Activated CD4-positive, alpha-beta T cell treated with anti-CD3 and anti-CD28 coated beads, Interleukin-2, amount 10 ng/mL, durations not matched to agents 24 days and 14 days (primary cell): ENCODE measurements around the gene ZCCHC7. TPM values are rescaled to one million over a fixed set of nuclear protein-coding genes. Genes with fewer than 3 reads are reported as not detected.
"Not testable (repeated sequence)": the region's sequence is repeated elsewhere in the genome, so short reads cannot be mapped to it uniquely, and the experiment has no call there.

Experiments used
- DNase-seq: peaks from one replicate; pipeline ENCODE4 v3.0.0; 2022
- H3K27ac Mint-ChIP-seq: one replicate; pipeline ENCODE4 v1.8.0; 2022; ENCODE audit warnings: mild to moderate bottlenecking, mixed read lengths
- H3K27me3 Mint-ChIP-seq: one replicate; pipeline ENCODE4 v1.8.0; 2022; ENCODE audit warnings: mixed read lengths
- H3K36me3 Mint-ChIP-seq: one replicate; pipeline ENCODE4 v1.8.0; 2022; ENCODE audit warnings: low read depth, mild to moderate bottlenecking, mixed read lengths
- H3K4me1 Mint-ChIP-seq: one replicate; pipeline ENCODE4 v1.8.0; 2021; ENCODE audit warnings: mixed read lengths
- H3K4me3 Mint-ChIP-seq: one replicate; pipeline ENCODE4 v1.8.0; 2022; ENCODE audit warnings: mild to moderate bottlenecking, moderate library complexity, mixed read lengths
- H3K9me3 Mint-ChIP-seq: one replicate; pipeline ENCODE4 v1.8.0; 2021; ENCODE audit warnings: mixed read lengths
- intact Hi-C: fragments of 100-400 bp; cut with micrococcal nuclease; formaldehyde crosslinking; loops from one replicate; pipeline ENCODE4 v1.15.1; 2023
- total RNA-seq: library from RNA; stranded (reverse); gene quantifications from 2 replicates; pipeline ENCODE4 v1.2.3, GENCODE V29; 2022

ZCCHC7 gene
- total RNA-seq, 1 donor from 2014 or later: 25.3 TPM

GRCh38 chr9:37165644-37166043 lies 45.3 kb downstream of the ZCCHC7 start:
- peaks cover 3% of the 10 kb centered on the region for H3K9me3 Mint-ChIP-seq
- H3K36me3 Mint-ChIP-seq: peaks cover 54% of the 10 kb centered on the region
- no peak overlapping the region for H3K4me3 Mint-ChIP-seq
- H3K27ac Mint-ChIP-seq: no peak overlapping the region
- no peak for DNase-seq
- intact Hi-C loops: no loop called here
- H3K4me1 Mint-ChIP-seq: no peaks in the 10 kb centered on the region
- no peaks in the 10 kb centered on the region for H3K27me3 Mint-ChIP-seq

GRCh38 chr9:37167456-37168047 lies 47.2 kb downstream of the ZCCHC7 start:
- Mint-ChIP-seq H3K9me3 (peaks cover 3% of the 10 kb centered on the region), H3K4me3 (no peak overlapping the region), H3K36me3 (peaks cover 52% of the 10 kb centered on the region), H3K27me3 (no peaks in the 10 kb centered on the region), H3K27ac (no peak overlapping the region), H3K4me1 (no peaks in the 10 kb centered on the region)
- intact Hi-C loops: no loop called here
- DNase-seq: no peak

- H3K27me3 Mint-ChIP-seq: no peaks in the 10 kb centered on the region
- no peak overlapping the region for H3K4me3 Mint-ChIP-seq
- no peak for DNase-seq
- H3K36me3 Mint-ChIP-seq: peaks cover 42% of the 10 kb centered on the region
- H3K27ac Mint-ChIP-seq: no peak overlapping the region
- H3K4me1 Mint-ChIP-seq: peaks cover 3% of the 10 kb centered on the region
- intact Hi-C loops: no loop called here
- H3K9me3 Mint-ChIP-seq: peaks cover 3% of the 10 kb centered on the region
These were observed 52.2 kb downstream of the ZCCHC7 start for GRCh38 chr9:37172557-37172956.

GRCh38 chr9:37174247-37174646 lies 53.9 kb downstream of the ZCCHC7 start:
- no peaks in the 10 kb centered on the region for H3K27me3 Mint-ChIP-seq
- intact Hi-C loops: no loop called here

GRCh38 chr9:37178742-37179141 lies 58.4 kb downstream of the ZCCHC7 start:
- peaks cover 4% of the 10 kb centered on the region for H3K4me1 Mint-ChIP-seq
- H3K4me3 Mint-ChIP-seq: no peak overlapping the region
- peaks cover 4% of the 10 kb centered on the region for H3K9me3 Mint-ChIP-seq
- no peak for DNase-seq
- peaks cover 26% of the 10 kb centered on the region for H3K36me3 Mint-ChIP-seq
- intact Hi-C loops: no loop called here
- H3K27ac Mint-ChIP-seq: no peak overlapping the region
- no peaks in the 10 kb centered on the region for H3K27me3 Mint-ChIP-seq

More at GRCh38 chr9:37174247-37174646, 53.9 kb downstream of the ZCCHC7 start:
- peaks cover under 1% of the 10 kb centered on the region for H3K9me3 Mint-ChIP-seq
- no peak overlapping the region for H3K27ac Mint-ChIP-seq
- H3K36me3 Mint-ChIP-seq: peaks cover 29% of the 10 kb centered on the region
- no peak for DNase-seq
- peaks cover 4% of the 10 kb centered on the region for H3K4me1 Mint-ChIP-seq
- H3K4me3 Mint-ChIP-seq: no peak overlapping the region

GRCh38 chr9:37179576-37179975 lies 59.2 kb downstream of the ZCCHC7 start:
- Mint-ChIP-seq H3K36me3 (peaks cover 30% of the 10 kb centered on the region), H3K27ac (no peak overlapping the region), H3K9me3 (peaks cover 4% of the 10 kb centered on the region), H3K27me3 (no peaks in the 10 kb centered on the region), H3K4me1 (peaks cover 6% of the 10 kb centered on the region), H3K4me3 (no peak overlapping the region)
- DNase-seq: no peak
- intact Hi-C loops: no loop called here

GRCh38 chr9:37180138-37180537 lies 59.8 kb downstream of the ZCCHC7 start:
- H3K9me3 Mint-ChIP-seq: peaks cover 4% of the 10 kb centered on the region

GRCh38 chr9:37182718-37183117 lies 62.3 kb downstream of the ZCCHC7 start:
- peaks cover 11% of the 10 kb centered on the region for H3K4me1 Mint-ChIP-seq
- no peak for DNase-seq
- no peak overlapping the region for H3K4me3 Mint-ChIP-seq
- H3K27me3 Mint-ChIP-seq: no peaks in the 10 kb centered on the region
- H3K27ac Mint-ChIP-seq: no peak overlapping the region
- intact Hi-C loops: no loop called here
- H3K36me3 Mint-ChIP-seq: peaks cover 42% of the 10 kb centered on the region
- peaks cover 7% of the 10 kb centered on the region for H3K9me3 Mint-ChIP-seq

More at GRCh38 chr9:37180138-37180537, 59.8 kb downstream of the ZCCHC7 start:
- Mint-ChIP-seq H3K4me1 (peaks cover 6% of the 10 kb centered on the region), H3K4me3 (no peak overlapping the region), H3K27me3 (no peaks in the 10 kb centered on the region), H3K27ac (no peak overlapping the region), H3K36me3 (peaks cover 35% of the 10 kb centered on the region)
- intact Hi-C loops: no loop called here
- DNase-seq: no peak

GRCh38 chr9:37184905-37185867 lies 64.8 kb downstream of the ZCCHC7 start:
- Mint-ChIP-seq H3K27me3 (no peaks in the 10 kb centered on the region), H3K9me3 (peaks cover 10% of the 10 kb centered on the region), H3K4me1 (peaks cover 19% of the 10 kb centered on the region), H3K27ac (no peak overlapping the region), H3K36me3 (peaks cover 51% of the 10 kb centered on the region), H3K4me3 (no peak overlapping the region)
- DNase-seq: no peak
- intact Hi-C loops: loop anchor here (5.0 kb wide), 2 partner anchors 38 to 107 kb away; no protein-coding TSS in a partner anchor

- intact Hi-C loops: loop anchor here (2.0 to 5.0 kb wide), 3 partner anchors 40 to 105 kb away; partner anchors contain the start of gene ZCCHC7
- peaks cover 52% of the 10 kb centered on the region for H3K36me3 Mint-ChIP-seq
- peaks cover 22% of the 10 kb centered on the region for H3K4me1 Mint-ChIP-seq
These were observed 66.9 kb downstream of the ZCCHC7 start for GRCh38 chr9:37187292-37187691.

GRCh38 chr9:37187713-37188439 lies 67.5 kb downstream of the ZCCHC7 start:
- Mint-ChIP-seq H3K9me3 (peaks cover 6% of the 10 kb centered on the region), H3K27ac (peak overlapping the region; percentile 90), H3K36me3 (peaks cover 49% of the 10 kb centered on the region), H3K27me3 (no peaks in the 10 kb centered on the region), H3K4me1 (peaks cover 22% of the 10 kb centered on the region), H3K4me3 (peak overlapping the region; percentile 82)
- intact Hi-C loops: loop anchor here (2.0 to 5.0 kb wide), 3 partner anchors 41 to 104 kb away; partner anchors contain the start of gene ZCCHC7
- no peak for DNase-seq

More at GRCh38 chr9:37187292-37187691, 66.9 kb downstream of the ZCCHC7 start:
- Mint-ChIP-seq H3K27me3 (no peaks in the 10 kb centered on the region), H3K9me3 (peaks cover 6% of the 10 kb centered on the region), H3K4me3 (peak overlapping the region; percentile 82), H3K27ac (peak overlapping the region; percentile 90)
- no peak for DNase-seq

- H3K27me3 Mint-ChIP-seq, H3K27ac Mint-ChIP-seq, H3K4me3 Mint-ChIP-seq, intact Hi-C loops, DNase-seq: not testable (repeated sequence)
- H3K9me3 Mint-ChIP-seq: peaks cover 10% of the 10 kb centered on the region
- H3K4me1 Mint-ChIP-seq: peaks cover 26% of the 10 kb centered on the region
- H3K36me3 Mint-ChIP-seq: peaks cover 41% of the 10 kb centered on the region
These were observed 70.4 kb downstream of the ZCCHC7 start for GRCh38 chr9:37190739-37191138.

GRCh38 chr9:37191403-37192089 lies 71.2 kb downstream of the ZCCHC7 start:
- H3K27ac Mint-ChIP-seq: no peak overlapping the region
- peaks cover 10% of the 10 kb centered on the region for H3K9me3 Mint-ChIP-seq
- H3K27me3 Mint-ChIP-seq: no peaks in the 10 kb centered on the region
- H3K4me3 Mint-ChIP-seq: no peak overlapping the region
- no peak for DNase-seq
- intact Hi-C loops: no loop called here
- peaks cover 41% of the 10 kb centered on the region for H3K36me3 Mint-ChIP-seq
- peaks cover 27% of the 10 kb centered on the region for H3K4me1 Mint-ChIP-seq
